Measurements from ENCODE around the gene SEMA4G. TPM values are rescaled to one million over a fixed set of nuclear protein-coding genes. Genes with fewer than 3 reads are reported as not detected.

SEMA4G gene
- 0.38 and 0.56 TPM in 2 replicates for total RNA-seq

DNA sequence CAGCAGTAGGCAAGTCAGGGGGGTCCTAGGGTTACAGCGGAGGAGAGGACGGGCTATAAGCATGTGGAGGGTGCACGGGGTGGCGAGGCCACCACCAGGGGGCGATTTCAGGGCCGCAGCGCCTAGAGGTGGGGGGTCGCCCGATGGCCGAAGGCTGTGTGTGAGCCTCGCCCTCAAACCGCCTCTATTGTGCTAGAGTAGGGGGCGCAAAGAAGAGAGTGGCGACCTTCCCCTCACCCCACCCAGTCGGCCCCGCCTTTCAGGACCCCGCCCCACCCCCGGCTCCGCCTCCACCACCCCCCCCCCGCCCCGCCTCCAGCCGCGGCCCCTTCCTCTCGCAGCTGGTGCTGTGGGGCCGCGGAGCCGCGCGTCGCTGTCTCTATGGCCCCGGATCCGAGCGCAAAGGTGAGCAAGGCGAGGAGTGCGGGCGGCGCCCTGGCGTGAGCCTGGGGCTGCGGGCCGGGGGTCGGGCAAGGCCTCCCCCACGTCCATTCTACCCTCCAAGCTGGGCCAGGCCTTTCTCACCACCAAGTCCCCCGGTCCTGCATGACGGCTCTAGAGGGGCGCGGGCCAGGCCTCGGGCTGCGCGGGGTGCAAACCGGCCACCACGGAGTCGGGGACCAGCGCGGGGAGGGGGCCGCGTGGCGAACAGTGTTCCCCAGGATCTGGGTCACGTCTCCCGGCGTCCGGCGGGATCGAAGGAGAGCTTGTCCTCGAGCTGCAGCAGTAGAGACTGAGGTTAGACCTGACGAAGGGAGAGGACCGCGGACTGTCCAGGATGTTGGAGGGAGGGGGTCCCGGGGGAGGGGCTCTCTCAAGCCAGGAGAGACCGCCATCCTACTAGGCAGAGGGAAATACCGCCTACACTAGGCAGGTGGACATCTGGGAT lies at the start of gene SEMA4G:
TSS of gene SEMA4G (plus strand) at position 318 of the 889 bp plus-strand sequence. CDS start 3,409 bp downstream, outside the sequence.

DNA sequence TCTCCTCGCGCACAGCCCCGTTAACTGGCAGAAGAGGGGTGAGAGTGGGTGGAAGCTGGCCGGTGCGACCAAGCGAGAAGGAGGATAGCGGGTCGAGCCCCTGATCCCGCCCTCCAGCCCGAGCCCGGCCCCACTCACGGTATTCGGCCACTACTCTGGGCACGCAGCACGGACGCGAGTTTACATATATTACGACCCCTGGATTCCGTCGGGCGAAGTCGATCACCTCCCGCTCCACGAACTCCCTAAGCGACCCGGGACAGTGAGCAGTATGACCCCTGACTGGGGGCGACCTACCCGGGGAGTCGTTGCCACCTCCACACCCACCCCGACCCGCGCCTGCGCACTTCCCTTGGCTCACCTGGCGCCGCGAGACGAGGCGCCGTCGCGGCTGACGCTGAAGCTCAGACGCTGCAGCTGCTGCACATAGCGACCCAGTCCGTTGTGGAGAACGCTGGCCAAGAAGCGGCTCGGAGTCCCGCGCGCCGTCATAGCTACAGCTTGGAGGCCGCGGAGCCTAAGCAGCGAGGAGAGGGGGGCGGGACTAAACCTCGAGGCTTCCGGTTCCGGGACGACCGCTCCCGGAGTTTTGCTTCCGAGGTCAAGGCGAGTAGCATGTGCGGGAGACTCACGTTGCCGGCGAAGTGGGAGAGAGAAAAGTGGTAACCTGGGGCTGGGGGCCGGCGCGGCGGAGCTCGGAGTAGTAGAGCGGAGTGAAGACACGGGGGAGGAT lies 17.8 kb downstream of the SEMA4G start, which contains the start of the genes MRPL43 and TWNK:
TSS of gene MRPL43 (minus strand) at position 546 of the 733 bp plus-strand sequence. CDS start at position 492, 54 bp downstream.
TSS of gene TWNK (plus strand) at position 592 of the 733 bp plus-strand sequence. CDS start 668 bp downstream, outside the sequence.

DNA sequence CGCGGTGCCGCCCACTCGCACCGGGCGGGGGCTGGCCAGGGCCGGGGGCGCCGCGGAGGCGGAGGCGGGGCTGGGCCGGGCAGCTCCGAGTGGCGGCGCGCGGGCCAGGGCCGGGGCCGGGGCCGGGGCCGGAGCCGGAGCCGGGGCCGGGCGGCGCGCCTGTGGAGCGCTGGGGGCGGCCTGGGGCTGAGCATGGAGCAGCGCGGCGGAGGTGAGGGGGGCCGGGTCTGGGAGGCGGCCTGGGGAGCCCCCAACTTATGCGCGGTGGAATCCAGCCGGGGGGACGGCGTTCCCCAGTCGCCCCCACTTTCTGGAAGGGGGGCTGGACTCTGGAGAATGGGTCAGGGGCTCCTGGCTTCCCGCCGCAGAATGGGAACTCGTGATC lies 30.4 kb downstream of the SEMA4G start, which contains the start of gene LZTS2:
TSS of gene LZTS2 (plus strand) at position 67 of the 385 bp plus-strand sequence. CDS start 2,731 bp downstream, outside the sequence.

Other genes with a start within 250 kb of the SEMA4G start
- 0.38 TPM in 1 of 2 replicates, not detected in the other for gene PAX2, start 223.9 kb upstream of the SEMA4G start, total RNA-seq
- gene SLF2, start 56.5 kb upstream of the SEMA4G start, total RNA-seq: 35.3 and 42.6 TPM in 2 replicates
- gene MRPL43, start 18.0 kb downstream of the SEMA4G start, total RNA-seq: 44.8 and 63.8 TPM in 2 replicates
- 5.9 and 9.8 TPM in 2 replicates for gene TWNK, start 18.0 kb downstream of the SEMA4G start, total RNA-seq
- gene LZTS2, start 30.3 kb downstream of the SEMA4G start, total RNA-seq: 89.9 and 106 TPM in 2 replicates
- gene PDZD7, start 61.6 kb downstream of the SEMA4G start, total RNA-seq: 1.3 and 3.1 TPM in 2 replicates
- gene SFXN3, start 61.7 kb downstream of the SEMA4G start, total RNA-seq: 44.9 and 78.6 TPM in 2 replicates
- gene KAZALD1, start 92.5 kb downstream of the SEMA4G start, total RNA-seq: 22.4 and 29.6 TPM in 2 replicates
- not detected in 2 replicates for gene TLX1, start 161.8 kb downstream of the SEMA4G start, total RNA-seq

All from regular cardiac myocyte (primary cell).